AG04450 (cell line): Measurements from ENCODE around the gene CHAC2. TPM values are rescaled to one million over a fixed set of nuclear protein-coding genes. Genes with fewer than 3 reads are reported as not detected.
"Not testable (repeated sequence)": the region's sequence is repeated elsewhere in the genome, so short reads cannot be mapped to it uniquely, and the experiment has no call there.

Experiments used
- CTCF ChIA-PET: fragments of 300-600, 350-600 bp; formaldehyde crosslinking; extraction: SDS; loops from one replicate; lab custom pipeline; 2022; ENCODE audit warnings: antibody characterized with exemption, inconsistent platforms; lab: Charles Lee
- POLR2A ChIA-PET: fragments of 350-600 bp; formaldehyde crosslinking; extraction: SDS; loops from one replicate; lab custom pipeline; 2021; ENCODE audit warnings: antibody characterized with exemption, inconsistent platforms; lab: Yijun Ruan, JAX
- DNase-seq: peaks from one replicate; pipeline ENCODE4 v3.0.0-alpha.2; 2011; ENCODE audit warnings: low read depth, low spot score
- H3K27ac ChIP-seq: one replicate; pipeline ENCODE4 v1.5.1; 2012; ENCODE audit warnings: low read depth, low read length, control low read depth
- H3K27me3 ChIP-seq: one replicate; pipeline ENCODE4 v1.6.0; 2012; ENCODE audit warnings: low read length; ENCODE audit not compliant: control insufficient read depth, insufficient read depth
- H3K4me3 ChIP-seq: 2 replicates; pipeline ENCODE4 v1.5.1; 2011; ENCODE audit warnings: mild to moderate bottlenecking, low read depth, low read length, control low read depth
- H3K9me3 ChIP-seq: 2 replicates; pipeline ENCODE4 v1.5.1; 2012; ENCODE audit warnings: low read length; ENCODE audit not compliant: control insufficient read depth, insufficient read depth
- polyA plus RNA-seq: library from polyadenylated mRNA; depleted of rRNA; stranded (reverse); fragments of >200 nt; gene quantifications from 2 replicates; pipeline ENCODE4 v1.2.3, GENCODE V29; 2011
- TF ChIP-seq, protein P1 (sequence below): IDR thresholded peaks from 2 replicates; pipeline ENCODE4 v1.5.1; 2011; ENCODE audit warnings: low read depth, low read length, control low read depth, inconsistent platforms

The CHAC2 gene
- polyA plus RNA-seq, 1 experiment = 3.6 TPM

- TF ChIP-seq, protein P1, sequence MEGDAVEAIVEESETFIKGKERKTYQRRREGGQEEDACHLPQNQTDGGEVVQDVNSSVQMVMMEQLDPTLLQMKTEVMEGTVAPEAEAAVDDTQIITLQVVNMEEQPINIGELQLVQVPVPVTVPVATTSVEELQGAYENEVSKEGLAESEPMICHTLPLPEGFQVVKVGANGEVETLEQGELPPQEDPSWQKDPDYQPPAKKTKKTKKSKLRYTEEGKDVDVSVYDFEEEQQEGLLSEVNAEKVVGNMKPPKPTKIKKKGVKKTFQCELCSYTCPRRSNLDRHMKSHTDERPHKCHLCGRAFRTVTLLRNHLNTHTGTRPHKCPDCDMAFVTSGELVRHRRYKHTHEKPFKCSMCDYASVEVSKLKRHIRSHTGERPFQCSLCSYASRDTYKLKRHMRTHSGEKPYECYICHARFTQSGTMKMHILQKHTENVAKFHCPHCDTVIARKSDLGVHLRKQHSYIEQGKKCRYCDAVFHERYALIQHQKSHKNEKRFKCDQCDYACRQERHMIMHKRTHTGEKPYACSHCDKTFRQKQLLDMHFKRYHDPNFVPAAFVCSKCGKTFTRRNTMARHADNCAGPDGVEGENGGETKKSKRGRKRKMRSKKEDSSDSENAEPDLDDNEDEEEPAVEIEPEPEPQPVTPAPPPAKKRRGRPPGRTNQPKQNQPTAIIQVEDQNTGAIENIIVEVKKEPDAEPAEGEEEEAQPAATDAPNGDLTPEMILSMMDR = no peak
- DNase-seq = no peak
- Histone ChIP-seq H3K4me3 (no peak overlapping the region), H3K9me3 (no peaks in the 10 kb centered on the region; the same call in 1 of the 2 replicates), H3K27ac (no peak overlapping the region), H3K27me3 (no peaks in the 10 kb centered on the region)
- POLR2A ChIA-PET = no interaction called here
- CTCF ChIA-PET = no interaction called here
Observed at GRCh38 chr2:53756644-53757043, 11.0 kb upstream of the CHAC2 start.

DNA sequence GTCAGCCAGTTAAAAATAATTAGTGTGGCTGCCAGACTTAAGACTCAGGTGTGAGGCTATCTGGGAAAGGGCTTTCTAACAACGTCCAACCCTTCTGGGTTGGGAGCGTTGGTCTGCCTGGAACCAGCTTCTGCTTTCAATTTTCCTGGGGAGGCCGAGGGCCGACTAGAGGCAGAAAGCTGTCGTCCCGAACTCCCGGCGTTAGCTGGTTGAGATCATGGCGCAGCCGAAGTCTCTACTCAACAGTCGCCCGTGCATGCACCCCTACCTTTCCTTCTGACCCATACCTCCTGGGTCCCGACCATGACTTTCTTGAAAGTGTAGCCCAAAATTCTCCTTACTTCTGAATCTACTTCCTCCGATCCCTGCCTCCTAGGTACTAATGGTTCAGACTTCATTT lies 10.4 kb upstream of the CHAC2 start:
- POLR2A ChIA-PET, H3K4me3 ChIP-seq, H3K27ac ChIP-seq, CTCF ChIA-PET, DNase-seq, H3K9me3 ChIP-seq, H3K27me3 ChIP-seq: not testable (repeated sequence)

DNA sequence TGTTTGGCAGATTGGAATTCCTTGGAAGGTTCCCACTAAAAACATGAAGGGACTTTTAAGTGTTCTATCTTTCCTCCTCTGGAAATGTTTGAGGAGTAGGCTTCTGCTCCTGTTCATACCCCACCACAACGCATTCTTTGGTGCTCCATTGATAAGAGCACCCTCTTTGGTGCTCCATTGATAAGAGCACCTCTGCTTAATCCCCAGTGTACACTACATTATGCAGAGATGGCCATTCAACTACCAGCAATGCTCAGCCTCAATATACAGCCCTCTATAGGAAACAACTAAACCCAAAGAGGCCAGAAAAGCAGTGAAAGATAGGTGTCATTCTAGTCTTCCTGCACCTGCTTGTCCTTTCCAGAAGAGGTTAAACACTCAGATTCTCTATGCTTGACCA lies 1.8 kb upstream of the CHAC2 start:
- TF ChIP-seq, protein P1 = no peak
- Histone ChIP-seq H3K27me3 (no peaks in the 10 kb centered on the region), H3K27ac (no peak overlapping the region), H3K9me3 (no peaks in the 10 kb centered on the region), H3K4me3 (no peak overlapping the region)
- ChIA-PET POLR2A (no interaction called here), CTCF (no interaction called here)
- DNase-seq = no peak

GRCh38 chr2:53768242-53768542 lies 588 bp downstream of the CHAC2 start:
- Histone ChIP-seq H3K27me3 (no peaks in the 10 kb centered on the region), H3K4me3 (peak overlapping the region; percentile 87), H3K9me3 (no peaks in the 10 kb centered on the region), H3K27ac (no peak overlapping the region)
- ChIA-PET POLR2A (interaction anchor here (1.2 kb wide), 1 partner anchor 9 kb away, joined by 4 read pairs; no protein-coding TSS in a partner anchor), CTCF (no interaction called here)
- TF ChIP-seq, protein P1 = no peak
- no peak for DNase-seq

DNA sequence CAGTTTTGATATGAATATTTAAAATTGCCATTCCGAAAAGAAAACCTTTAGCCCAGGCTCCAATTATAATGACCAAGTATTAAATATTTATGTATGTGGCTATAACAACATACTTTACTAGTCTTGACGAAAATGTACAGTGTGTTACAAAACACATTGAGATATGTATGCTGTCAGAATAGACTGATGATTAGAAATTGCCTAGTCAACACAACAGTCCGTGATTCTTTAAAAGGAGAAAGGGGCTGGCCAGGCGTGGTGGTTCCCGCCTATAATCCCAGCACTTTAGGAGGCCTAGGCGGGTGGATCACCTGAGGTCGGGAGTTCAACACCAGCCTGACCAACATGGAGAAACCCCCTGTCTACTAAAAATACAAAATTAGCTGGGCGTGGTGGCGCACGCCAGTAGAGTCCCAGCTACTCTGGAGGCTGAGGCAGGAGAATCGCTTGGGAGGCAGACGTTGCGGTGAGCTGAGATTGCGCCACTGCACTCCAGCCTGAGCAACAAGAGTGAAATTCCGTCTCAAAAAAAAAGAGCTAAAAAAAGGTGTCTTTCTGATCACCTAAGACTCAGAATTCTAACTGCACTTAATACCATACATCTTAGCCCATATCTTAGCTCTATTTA lies 1.8 kb downstream of the CHAC2 start:
- TF ChIP-seq, protein P1 = no peak
- Histone ChIP-seq H3K27me3 (no peaks in the 10 kb centered on the region), H3K27ac (no peak overlapping the region), H3K4me3 (no peak overlapping the region), H3K9me3 (no peaks in the 10 kb centered on the region)
- POLR2A ChIA-PET = no interaction called here
- no peak for DNase-seq
- CTCF ChIA-PET = no interaction called here
